Chondrocyte (in vitro differentiated cells): ENCODE data around the gene VIT. TPM values are rescaled to one million over a fixed set of nuclear protein-coding genes. Genes with fewer than 3 reads are reported as not detected.

ENCODE experiments used
- DNase-seq: peaks from one replicate; pipeline ENCODE4 v3.0.0; 2021; ENCODE audit warnings: mixed read lengths, low spot score
- H3K27ac Mint-ChIP-seq: one replicate; pipeline ENCODE4 v1.8.0; 2021; ENCODE audit warnings: mild to moderate bottlenecking, moderate library complexity, mixed read lengths; ENCODE audit not compliant: unreplicated experiment
- H3K27me3 Mint-ChIP-seq: 2 replicates; pipeline ENCODE4 v1.8.0; 2021; ENCODE audit warnings: low read depth, mixed read lengths
- H3K36me3 Mint-ChIP-seq: 2 replicates; pipeline ENCODE4 v1.8.0; 2021; ENCODE audit warnings: low read depth, mixed read lengths
- H3K4me1 Mint-ChIP-seq: 2 replicates; pipeline ENCODE4 v1.8.0; 2021; ENCODE audit warnings: low read depth, mild to moderate bottlenecking, mixed read lengths
- H3K4me3 Mint-ChIP-seq: one replicate; pipeline ENCODE4 v1.8.0; 2021; ENCODE audit warnings: mild to moderate bottlenecking, moderate library complexity, mixed read lengths; ENCODE audit not compliant: unreplicated experiment
- H3K9me3 Mint-ChIP-seq: 2 replicates; pipeline ENCODE4 v1.8.0; 2021; ENCODE audit warnings: low read depth, mixed read lengths
- total RNA-seq: library from RNA; stranded (reverse); gene quantifications from 3 replicates; pipeline ENCODE4 v1.2.1, GENCODE V29; 2021
- TF ChIP-seq, protein P1 (sequence below): fragments of 200-600 bp; sonication (generic); IDR thresholded peaks from 2 replicates; pipeline ENCODE4 v1.5.0; 2021; ENCODE audit warnings: antibody characterized with exemption, mild to moderate bottlenecking, moderate library complexity

Gene VIT
- total RNA-seq, 1 donor from 2014 or later, result 0.15 TPM

DNA sequence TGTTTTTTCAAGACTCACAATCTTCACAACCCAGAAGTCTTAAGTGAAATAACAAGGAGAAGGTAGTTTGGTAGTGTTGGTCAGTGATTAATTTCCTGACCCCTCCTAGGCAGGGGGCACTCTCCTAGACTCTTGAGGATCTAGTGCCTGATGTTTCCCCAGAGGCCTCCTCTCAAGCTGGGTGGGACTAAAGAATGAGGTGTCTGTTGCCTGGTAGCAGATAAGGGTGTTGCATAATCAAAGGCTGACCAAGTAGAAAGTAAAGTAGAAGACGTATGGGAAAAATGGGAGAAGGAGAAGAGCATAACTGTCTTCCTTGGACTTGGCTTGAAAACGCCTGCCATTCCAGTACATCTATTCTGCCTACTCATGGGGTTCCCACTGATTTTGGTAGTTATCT, 37.8 kb downstream of the VIT start:
- Mint-ChIP-seq H3K36me3 (no peaks in the 10 kb centered on the region), H3K9me3 (no peaks in the 10 kb centered on the region), H3K27ac (no peak overlapping the region), H3K4me1 (peaks cover 9% of the 10 kb centered on the region), H3K27me3 (no peaks in the 10 kb centered on the region), H3K4me3 (no peak overlapping the region)
- no peak for DNase-seq
- TF ChIP-seq, protein P1, sequence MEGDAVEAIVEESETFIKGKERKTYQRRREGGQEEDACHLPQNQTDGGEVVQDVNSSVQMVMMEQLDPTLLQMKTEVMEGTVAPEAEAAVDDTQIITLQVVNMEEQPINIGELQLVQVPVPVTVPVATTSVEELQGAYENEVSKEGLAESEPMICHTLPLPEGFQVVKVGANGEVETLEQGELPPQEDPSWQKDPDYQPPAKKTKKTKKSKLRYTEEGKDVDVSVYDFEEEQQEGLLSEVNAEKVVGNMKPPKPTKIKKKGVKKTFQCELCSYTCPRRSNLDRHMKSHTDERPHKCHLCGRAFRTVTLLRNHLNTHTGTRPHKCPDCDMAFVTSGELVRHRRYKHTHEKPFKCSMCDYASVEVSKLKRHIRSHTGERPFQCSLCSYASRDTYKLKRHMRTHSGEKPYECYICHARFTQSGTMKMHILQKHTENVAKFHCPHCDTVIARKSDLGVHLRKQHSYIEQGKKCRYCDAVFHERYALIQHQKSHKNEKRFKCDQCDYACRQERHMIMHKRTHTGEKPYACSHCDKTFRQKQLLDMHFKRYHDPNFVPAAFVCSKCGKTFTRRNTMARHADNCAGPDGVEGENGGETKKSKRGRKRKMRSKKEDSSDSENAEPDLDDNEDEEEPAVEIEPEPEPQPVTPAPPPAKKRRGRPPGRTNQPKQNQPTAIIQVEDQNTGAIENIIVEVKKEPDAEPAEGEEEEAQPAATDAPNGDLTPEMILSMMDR, result no peak

DNA sequence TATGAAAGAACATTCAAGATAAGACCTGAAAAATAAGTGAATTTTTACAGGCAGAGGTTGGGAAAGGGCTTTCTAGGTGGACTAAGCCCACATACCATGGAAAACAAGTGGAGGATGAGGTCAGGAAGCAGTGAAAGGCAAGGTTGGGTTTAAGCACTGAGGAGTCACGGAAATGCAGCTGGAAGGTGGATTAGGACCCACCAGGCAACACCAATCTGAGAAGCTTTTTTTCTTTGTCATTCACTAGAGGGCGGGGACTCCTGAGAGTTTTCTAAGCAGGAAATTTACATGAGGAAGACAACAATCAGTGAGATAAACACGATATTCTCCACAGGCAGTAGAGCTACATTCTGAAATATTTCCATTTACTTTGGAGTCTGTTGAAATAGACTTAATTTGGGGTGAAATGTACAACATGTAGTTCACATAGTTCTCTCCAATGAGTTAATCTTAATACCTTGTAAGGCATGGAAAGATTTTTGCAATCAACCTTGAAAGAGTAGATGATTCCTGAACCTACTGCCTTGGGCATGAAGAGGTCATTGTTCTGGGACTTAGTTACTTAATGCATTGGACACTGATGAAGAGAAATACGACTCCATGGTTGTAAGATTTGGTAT, 40.7 kb downstream of the VIT start:
- peaks cover 1% of the 10 kb centered on the region for H3K4me1 Mint-ChIP-seq
- no peak overlapping the region for H3K27ac Mint-ChIP-seq
- H3K36me3 Mint-ChIP-seq, result no peaks in the 10 kb centered on the region
- TF ChIP-seq, protein P1, result no peak
- no peak for DNase-seq
- no peak overlapping the region for H3K4me3 Mint-ChIP-seq
- peaks cover 5% of the 10 kb centered on the region for H3K27me3 Mint-ChIP-seq
- H3K9me3 Mint-ChIP-seq, result no peaks in the 10 kb centered on the region

DNA sequence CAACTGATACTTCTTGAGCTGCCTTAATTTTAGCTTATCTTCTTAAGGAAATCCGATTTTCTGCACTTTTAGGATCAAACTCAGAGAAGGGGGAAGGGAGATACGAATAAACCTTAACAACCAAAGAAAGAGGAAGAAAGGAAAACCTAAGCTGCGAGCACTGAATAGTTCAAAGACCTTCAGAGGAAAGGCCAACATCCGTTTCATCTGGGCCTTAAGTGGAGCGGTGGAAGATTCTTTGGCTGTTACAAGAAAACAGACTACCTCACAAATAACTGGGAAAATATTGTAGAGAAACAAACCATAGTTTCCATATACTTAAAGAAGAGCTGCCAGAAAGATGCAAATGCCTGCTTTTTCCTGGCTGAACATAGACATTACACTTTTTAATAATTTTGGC, 43.6 kb downstream of the VIT start:
- Mint-ChIP-seq H3K27me3 (peaks cover 6% of the 10 kb centered on the region), H3K9me3 (peaks cover 7% of the 10 kb centered on the region), H3K36me3 (no peaks in the 10 kb centered on the region), H3K4me1 (no peaks in the 10 kb centered on the region), H3K4me3 (no peak overlapping the region), H3K27ac (no peak overlapping the region)
- TF ChIP-seq, protein P1, result no peak
- no peak for DNase-seq

DNA sequence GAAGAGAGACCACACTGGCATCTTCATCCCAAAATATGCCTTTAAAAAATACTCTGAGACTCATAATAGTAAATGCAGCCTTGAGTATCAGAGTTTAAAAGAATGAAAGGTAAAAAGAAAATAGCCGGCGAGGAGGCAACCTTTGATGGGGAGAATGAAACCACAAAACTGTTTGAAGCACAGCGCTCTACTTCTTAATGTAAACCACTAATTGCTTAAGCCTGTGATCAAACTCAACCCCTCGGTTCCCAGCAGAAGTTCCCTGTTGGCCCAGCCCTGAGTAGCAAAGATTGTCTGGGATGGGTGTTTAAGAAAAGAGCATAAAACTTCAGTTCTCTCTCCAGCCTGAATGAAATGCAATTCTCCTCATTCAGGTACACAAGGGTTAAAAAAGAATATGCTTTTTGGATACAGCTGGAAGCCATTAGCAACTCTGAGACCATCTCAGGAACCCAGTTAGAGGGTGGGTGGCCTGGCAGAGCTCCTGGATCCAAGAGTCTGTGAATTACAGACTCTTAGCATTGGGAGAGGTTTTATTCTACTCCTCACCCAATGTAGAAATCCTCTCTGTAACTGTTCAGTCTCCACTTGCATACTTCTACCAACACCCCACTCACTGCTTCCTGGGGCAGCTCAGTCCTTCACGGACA, 44.8 kb downstream of the VIT start:
- H3K4me1 Mint-ChIP-seq, result no peaks in the 10 kb centered on the region
- H3K27me3 Mint-ChIP-seq, result peaks cover 6% of the 10 kb centered on the region
- TF ChIP-seq, protein P1, result no peak
- no peak for DNase-seq
- H3K27ac Mint-ChIP-seq, result no peak overlapping the region
- H3K4me3 Mint-ChIP-seq, result no peak overlapping the region
- peaks cover 1% of the 10 kb centered on the region for H3K36me3 Mint-ChIP-seq
- H3K9me3 Mint-ChIP-seq, result peaks cover 13% of the 10 kb centered on the region

DNA sequence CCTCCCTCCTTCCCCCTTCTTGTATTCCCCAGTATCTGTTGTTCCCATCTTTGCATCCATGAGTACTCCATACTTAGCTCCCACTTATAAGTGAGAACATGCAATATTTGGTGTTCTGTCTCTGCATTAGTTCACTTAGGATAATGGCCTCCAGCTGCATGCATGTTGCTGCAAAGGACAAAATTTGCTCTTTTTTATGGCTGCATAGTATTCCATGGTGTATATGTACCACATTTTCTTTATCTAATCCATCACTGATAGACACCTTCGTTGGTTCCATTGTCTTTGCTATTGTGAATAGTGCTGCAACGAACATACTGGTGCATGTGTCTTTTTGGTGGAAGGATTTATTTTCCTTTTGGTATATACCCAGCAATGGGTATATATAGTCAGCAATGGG, 47.4 kb downstream of the VIT start:
- Mint-ChIP-seq H3K9me3 (peaks cover 16% of the 10 kb centered on the region), H3K27me3 (peaks cover 6% of the 10 kb centered on the region), H3K27ac (no peak overlapping the region), H3K36me3 (peaks cover 4% of the 10 kb centered on the region), H3K4me3 (no peak overlapping the region), H3K4me1 (peaks cover 10% of the 10 kb centered on the region)
- no peak for DNase-seq
- TF ChIP-seq, protein P1, result no peak
